NCI-H2107 (cell line): ENCODE data around the gene UFC1.

ENCODE experiments used
- DNase-seq: peaks from one replicate; lab custom pipeline; 2025; lab: John Stamatoyannopoulos, UW

UFC1 gene

DNA sequence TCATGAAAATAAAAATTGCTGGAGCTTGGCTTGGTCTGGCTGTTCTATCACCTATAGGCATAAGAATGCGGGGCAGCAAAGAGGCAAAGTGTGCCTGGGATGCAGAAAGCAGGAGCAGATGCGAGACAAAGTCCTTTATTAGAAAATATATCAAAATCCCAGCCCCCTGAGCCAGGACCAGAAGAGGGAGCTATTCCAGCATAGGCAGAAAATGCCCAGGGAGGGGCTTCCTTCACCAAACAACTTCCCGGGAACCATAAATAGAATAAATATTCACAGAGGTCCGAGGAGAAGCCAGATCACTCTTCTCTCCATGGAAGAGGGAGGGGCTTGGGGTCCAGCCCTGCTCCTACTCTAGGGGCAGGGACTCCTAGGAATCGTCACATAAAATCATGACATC is 17.4 kb downstream of the UFC1 start:
- no peak for DNase-seq

DNA sequence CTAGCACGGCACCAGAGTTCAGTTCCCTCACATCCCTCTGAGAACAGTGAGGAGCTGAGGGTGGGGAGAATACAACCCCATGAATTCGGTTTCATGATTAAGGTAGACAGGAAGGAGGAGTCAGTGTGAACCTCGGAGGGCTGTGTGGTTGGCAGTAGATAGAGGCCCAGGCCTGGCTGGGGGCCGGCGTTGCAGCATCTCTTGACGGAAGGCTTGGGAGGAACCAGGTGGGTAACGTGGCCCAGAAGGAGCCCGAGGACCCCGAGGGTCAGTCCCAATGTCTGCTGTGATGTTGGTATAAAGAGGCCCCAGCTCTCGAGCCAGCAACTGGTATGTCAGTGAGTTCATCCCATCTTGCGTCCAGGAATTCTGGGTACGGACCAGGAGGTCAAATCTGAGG is 17.9 kb downstream of the UFC1 start:
- no peak for DNase-seq

DNA sequence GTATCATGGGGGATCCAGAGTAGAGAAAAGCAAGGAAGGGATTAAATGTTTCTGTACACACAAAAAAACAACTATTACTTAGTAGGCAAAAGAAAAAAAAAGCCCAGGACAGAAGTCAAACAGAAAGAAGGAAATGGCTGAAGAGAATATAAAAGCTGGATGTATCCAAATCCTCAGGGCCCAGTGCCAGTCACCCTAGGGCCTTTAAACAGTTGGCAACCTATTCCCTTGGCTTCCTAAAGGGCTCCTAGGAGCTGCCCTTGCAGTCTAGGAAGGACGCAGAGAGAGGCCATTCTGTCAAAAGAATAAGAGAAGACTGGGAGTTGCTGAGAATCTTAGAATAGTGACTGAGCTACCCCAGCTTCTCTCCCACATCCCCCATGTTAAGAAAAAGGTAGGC is 18.6 kb downstream of the UFC1 start:
- DNase-seq = no peak

DNA sequence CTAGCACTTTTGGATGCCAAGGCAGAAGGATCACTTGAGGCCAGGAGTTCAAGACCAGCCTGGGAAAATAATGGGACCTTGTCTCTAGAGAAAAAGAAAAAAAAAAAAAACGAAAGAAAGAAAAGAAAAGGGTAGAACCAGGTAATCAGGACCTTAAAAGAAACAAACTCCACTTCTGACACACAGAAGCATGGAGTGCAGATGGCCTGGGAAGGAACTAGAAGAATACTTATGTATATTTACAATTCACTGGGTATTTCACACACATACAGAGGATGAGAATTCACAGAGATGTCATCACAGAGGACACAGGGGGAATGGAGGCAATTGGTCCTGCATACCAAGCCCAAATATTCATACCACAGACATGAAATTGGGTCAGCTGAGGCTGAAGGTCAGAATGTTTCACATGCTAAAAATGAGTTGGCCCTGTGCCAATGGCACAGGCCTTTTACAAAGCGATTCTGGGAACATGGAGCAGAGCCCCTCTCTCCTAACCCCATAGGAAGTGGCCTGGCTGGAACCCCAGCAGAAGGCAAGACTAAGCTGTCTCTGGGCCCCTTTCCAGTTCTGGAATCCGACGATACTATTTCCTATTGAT is 19.1 kb downstream of the UFC1 start:
- DNase-seq = no peak

DNA sequence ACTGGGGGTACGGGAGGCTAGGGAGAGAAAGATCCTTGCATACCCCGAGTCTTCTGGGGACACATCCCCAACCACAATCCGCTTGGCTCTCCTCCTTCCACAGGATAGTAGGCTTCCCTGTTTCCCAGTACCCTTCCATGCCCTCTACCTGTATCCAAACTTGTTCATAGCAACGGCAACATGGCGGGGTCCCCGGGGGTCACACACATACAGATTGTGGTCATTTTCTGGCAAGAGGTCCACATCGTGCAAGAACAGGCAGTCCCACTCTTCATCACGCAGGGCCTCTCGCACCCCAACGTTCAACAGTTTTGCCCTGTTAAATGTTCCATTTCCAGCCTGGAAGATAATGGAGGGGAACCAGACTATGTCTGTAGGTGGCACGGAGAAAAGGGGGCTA is 19.9 kb downstream of the UFC1 start:
- no peak for DNase-seq

DNA sequence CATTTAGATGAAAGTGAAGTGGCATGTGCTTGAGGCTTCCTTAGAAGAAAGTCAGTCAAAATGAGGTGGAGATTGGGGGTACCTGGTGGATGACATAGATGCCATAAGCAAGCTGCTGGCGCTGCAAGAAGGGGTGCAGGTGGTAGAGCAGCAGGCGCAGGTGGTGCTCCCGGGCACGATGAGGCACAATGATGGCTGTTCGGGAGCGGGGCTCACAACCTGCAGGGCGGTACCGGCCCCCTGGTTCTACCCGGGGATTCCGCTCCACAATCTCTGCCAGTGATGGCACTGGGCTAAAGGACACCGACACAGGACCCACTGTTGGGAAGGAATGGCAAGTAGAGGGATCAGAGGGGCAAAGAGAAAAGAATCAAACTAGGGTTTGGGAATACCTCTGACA is 21.1 kb downstream of the UFC1 start:
- no peak for DNase-seq

DNA sequence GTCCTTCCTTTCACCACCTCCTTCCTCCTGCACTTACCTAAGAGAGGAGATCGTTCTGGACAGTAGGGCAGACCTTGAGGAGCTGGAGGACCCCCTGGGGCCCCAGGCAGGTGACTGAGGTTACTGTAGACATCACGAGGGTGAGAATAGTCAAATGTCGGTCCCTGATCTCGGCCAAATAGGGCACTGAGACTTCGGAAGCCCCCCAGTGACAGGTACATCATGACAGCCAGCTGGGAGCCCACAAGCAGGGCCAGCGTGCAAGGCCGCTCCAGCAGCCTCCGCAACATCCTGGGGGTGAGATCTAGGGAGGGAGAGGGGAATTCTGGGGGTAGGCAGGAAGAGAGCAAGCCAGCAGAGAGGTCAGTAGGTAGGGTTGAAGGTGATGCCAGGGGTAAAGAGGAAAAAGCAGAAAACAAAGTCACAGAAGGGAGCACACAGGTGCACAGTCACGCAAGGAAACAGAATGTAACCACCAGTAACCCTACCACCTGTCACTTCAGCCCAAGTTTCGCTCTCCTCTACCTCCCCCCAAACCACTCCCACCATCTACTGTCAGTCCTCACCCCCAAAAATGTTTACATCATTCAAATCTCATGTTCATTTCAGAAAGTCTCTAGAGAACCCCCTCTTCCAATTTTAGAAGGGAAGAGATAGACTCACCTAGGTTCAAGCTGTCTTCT is 22.1 kb downstream of the UFC1 start:
- DNase-seq = no peak

GRCh38 chr1:161176468-161177111 is 22.8 kb downstream of the UFC1 start:
- DNase-seq = no peak

DNA sequence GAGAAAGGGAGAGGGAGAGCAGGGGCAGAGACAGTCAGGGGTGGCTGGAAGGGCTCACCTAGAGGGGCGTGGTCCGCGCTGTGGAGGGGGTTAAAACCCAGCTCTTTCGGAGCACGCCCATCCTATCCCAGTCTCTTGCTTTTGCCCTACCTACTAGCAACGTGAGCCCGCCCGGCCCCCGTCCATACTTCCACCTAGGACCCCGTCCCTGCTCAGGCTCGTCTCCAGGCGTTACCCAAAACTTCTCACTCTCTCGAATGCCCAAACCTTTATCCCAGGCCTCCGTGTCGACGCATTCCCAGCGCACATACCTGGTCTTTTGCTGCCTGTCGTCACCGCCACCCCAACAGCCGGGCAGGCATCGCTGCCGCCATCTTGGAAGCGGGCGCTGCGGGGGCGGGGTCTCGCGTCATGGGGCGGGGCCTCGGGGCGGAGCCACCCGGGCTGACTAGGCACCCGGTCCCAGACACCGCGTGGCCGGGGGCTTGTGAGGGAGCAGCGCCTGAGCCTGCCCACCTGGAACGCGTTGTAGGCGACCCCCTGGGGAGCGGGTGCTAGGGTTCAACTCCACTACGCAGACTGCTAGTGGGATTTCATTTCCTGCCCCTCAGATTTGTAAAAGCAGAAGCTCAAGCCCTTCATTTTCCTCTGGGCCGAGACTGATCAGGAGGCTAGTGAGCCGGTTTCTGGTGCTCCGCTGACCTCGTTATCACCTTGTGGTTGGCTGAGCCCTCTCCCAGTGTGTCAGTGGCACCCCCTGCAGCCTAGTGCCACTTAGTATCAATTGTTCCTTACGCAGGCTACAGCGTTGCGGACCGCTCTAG is 23.5 kb downstream of the UFC1 start, which contains the start of gene B4GALT3:
B4GALT3 (minus strand) TSS at position 396 of the 824 bp plus-strand sequence. CDS start 1,447 bp downstream, outside the sequence.
- DNase-seq = peak; percentile 79

DNA sequence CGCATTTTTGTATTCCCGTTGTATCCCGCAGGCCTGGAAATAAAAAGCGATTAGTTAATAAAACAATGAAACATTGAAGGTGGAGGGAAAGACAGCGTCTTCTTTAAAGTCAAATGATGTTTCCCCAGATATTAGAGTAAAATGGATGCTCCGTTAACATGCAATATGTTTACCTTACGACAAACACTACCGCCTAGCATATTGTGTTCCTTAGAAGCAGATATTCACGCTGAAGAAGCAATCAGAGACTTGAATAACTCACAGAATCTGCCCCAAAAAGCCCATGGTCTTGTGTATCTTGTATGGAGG is 24.1 kb downstream of the UFC1 start:
- no peak for DNase-seq

GRCh38 chr1:161179698-161180097 is 25.9 kb downstream of the UFC1 start:
- no peak for DNase-seq

- DNase-seq = no peak
Measured at GRCh38 chr1:161180639-161181038, 26.9 kb downstream of the UFC1 start.

DNA sequence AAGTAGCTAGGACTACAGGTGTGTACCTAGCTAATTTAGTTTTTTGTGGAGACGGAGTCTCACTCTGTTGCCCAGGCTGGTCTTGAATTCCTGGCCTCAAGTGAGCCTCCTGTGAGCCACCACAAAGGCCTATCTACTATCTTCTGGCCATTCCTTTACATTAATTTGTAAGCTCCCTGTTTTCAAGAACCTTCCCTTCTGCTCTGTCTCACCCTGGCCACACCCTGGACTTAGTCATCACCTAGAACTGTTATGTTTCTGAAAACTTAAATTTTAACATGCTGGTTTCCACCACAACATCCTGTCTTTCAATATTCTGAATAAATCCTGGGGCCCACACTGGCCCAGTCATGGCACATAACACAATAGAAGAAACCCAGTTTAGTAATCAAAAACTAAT is 28.4 kb downstream of the UFC1 start:
- no peak for DNase-seq

DNA sequence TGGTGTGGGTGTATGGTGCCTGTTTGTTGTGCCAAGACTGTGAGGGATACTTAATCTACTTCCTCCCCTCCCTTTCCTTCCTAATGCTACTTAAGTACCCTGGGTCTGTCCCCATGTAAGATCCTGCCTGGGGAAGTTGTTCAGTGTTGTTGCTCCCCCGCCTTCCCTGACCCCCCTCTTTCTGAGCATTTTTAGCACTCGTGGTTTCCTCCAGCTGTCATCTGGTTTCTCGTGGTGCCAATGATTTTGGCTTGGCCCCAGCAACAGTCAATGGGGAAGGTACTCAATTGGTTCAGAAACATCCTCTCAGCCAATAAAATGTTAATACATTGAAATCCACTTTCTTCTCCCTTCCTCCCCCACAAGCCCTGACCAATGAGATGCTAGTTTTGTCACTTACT is 31.5 kb downstream of the UFC1 start:
- DNase-seq = peak; percentile 28

DNA sequence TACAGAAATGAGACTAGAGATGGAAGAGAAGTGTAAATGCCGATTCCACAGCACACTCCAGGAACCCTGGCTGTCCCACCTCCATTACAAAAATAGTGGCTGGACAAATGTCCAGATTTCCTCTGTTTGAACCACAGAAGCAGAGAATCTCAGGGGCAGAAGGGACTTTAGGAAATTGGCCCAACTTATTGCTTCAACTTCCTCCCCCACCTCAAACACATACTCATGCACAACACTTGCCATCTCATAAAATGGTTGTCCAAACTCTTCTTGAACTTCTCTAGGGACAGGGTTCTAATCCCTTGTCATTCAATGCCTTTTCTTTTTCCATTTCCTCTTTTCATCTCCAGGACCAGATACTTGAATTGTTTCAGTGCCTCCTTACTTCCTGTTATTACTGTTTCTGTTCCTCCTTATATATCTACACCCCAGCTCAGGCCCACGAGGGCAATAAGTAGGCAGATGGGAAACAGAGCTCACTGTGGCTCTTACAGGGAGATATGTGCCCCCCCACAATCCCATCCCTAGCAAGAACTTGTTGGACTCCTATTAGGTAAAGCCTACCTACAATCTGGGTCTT is 32.0 kb downstream of the UFC1 start:
- DNase-seq = no peak

DNA sequence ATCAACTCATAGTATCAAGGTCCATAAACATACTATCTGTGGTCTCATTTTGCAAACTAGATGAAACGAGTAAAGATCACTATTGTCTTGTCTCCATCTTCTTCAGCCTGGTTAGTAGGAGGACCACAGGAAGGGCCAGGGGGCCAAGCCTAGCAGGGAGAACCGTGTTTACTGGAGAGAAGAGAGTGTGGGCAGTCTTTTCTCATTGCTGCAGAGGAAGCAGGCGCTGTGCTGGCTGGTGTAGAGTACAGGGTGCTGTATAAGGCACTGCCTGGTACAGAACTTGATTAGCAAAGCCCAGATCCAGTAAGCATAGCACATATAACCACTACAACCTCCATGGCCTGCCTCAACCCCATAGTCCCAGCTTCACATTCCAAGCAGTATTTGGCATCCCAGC is 33.5 kb downstream of the UFC1 start:
- DNase-seq = no peak

DNA sequence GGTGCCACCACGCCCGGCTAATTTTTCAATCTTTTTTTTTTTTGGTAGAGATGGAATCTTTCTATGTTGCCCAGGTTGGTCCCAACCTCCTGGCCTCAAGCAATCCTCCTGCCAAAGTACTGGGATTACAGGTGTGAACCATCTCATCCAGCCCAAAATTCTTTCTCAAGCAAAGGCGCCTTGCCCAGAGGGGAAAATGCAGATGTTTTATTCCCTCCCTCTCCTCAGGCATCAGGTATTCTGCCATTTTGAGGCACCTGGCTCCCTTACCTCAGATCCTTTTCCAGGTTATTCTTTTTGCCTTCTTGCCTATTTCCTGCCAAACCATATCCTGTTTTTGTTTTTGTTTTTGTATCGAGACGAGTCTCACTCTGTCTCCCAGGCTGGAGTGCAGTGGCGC is 34.6 kb downstream of the UFC1 start:
- no peak for DNase-seq

GRCh38 chr1:161189036-161189435 is 35.3 kb downstream of the UFC1 start:
- no peak for DNase-seq

DNA sequence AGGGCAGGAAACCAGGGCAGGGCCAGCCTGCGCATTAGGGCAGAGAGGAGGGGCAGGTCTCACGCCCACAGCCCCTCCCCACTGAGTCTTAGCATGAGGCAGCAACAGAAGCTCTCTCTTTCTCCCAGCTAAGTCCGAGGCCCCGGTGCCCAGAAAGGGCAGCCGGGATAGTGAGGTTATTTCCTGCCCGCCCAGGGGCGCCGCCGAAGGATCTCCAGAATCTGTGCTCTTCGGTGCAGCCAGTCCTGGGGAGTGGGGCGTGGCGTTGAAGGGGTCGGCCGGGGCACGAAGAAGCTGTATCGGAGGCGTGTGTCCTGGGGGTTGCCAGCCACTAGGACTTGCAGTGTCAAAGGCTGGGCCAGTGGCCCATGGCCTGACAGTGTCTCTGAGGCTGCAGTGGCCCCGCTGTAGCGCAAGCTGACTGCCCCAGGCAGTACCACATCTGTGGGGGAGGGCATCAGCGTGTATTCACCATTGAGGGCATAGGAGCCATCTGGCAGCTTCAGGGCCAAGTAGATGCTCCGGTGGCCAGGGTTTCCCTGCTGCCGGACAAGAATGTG is 37.3 kb downstream of the UFC1 start:
- no peak for DNase-seq

- DNase-seq = no peak
Measured at GRCh38 chr1:161191971-161192370, 38.2 kb downstream of the UFC1 start.

DNA sequence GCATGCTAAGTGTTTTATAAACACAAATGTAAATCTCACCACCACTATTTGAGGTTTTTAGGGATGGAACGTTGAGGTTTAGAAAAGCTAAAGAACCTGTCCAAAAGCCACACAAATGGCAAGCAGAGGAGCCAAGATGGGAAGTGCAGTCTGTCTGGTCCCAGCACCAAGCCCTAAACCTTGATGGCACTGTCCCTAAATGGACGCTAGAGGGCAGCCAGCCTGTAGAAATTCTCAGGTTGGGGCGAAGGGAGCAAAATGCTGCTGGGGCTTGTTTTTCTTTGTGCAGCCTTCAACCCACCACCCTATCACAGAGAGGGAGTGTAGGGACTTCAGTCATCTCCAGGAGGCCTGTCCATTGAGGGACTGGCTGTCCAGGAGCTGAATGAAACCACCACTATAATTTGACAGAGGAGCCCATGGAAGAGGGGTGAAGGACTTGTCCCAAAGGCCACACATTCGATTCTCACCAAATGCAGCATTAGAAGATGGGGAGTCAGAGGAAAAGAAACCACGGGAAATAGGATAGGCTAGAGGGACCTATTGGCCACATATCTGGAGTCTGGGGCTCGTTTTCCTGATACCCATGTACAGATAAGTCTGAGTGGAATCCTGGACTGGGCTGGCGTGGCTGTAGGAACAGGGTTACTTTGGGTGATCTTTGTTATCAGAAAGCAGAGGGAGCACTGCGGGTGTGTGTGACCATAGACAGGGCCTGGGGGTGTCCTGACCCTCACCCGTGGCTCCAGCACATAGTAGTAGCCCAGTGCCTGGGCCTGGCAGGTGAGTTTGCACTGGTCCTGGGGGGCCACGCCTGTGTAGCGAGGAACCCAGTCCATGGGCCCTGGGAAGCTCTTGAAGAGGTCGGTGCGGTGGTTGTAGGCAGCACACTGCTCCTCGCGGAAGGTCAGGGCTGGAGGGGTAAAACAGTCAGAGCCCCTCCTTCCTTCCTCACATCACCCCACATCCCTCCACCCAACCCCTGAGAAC is 39.0 kb downstream of the UFC1 start:
- peak; percentile 59 for DNase-seq
